ENCODE data around the gene MYRF. TPM values are rescaled to one million over a fixed set of nuclear protein-coding genes. Genes with fewer than 3 reads are reported as not detected.
A peak's percentile ranks its signal among the peaks of the same experiment; 100 is the strongest.

MYRF gene
- total and polyA plus RNA-seq, 2 of the 4 experiments (the other 2 are of a cell fraction), result 1.6 to 10.7 TPM

- no peak for TF ChIP-seq BHLHE40 (IDR thresholded peaks at IDR 0.05; ENCODE audit: low read depth, low read length)
Measured at GRCh38 chr11:61775606-61776554, 23.4 kb downstream of the MYRF start (continued).

- Histone ChIP-seq H2BK5ac (ENCODE audit: low read depth, low read length, poor library complexity, severe bottlenecking) (no peak overlapping the region), H4K8ac (ENCODE audit: low read depth in 2 of 2, low read length in 2 of 2) (no peak overlapping the region), H3K23ac (ENCODE audit: low read depth, low read length) (no peak overlapping the region), H4K20me1 (ENCODE audit: insufficient read depth, low read length) (no peaks in the 10 kb centered on the region), H2BK20ac (ENCODE audit: low read depth, low read length) (no peak overlapping the region), H2AK5ac (ENCODE audit: low read depth, low read length) (no peak overlapping the region), H3K4me1 (ENCODE audit: control insufficient read depth, insufficient read depth, low read length) (no peaks in the 10 kb centered on the region), H2AK9ac (replicated peaks; ENCODE audit: low read depth, low read length, poor library complexity) (no peak overlapping the region), H3K4me3 (ENCODE audit: insufficient read depth, low read depth, low read length) (no peak overlapping the region), H3K56ac (ENCODE audit: extremely low read depth, insufficient read depth, low read length) (no peak overlapping the region), H3K4ac (ENCODE audit: low read depth, low read length) (no peak overlapping the region), H3K18ac (ENCODE audit: low read depth, low read length) (no peak overlapping the region), H3K79me1 (ENCODE audit: low read depth in 1 of 2, low read length in 2 of 2) (no peaks in the 10 kb centered on the region), H3K36me3 (ENCODE audit: control insufficient read depth, insufficient read depth, low read length) (no peaks in the 10 kb centered on the region), H3K14ac (replicated peaks; ENCODE audit: low read depth, low read length) (no peak overlapping the region), H4K5ac (ENCODE audit: low read depth, low read length) (no peak overlapping the region), H3K27ac (ENCODE audit: insufficient read depth, low read length) (no peak overlapping the region), H3K4me2 (ENCODE audit: low read depth, low read length) (no peak overlapping the region), H3K9me3 (ENCODE audit: control insufficient read depth, insufficient read depth, low read length) (no peaks in the 10 kb centered on the region), H3K9ac (ENCODE audit: low read depth, low read length) (no peak overlapping the region), H2BK120ac (ENCODE audit: low read depth, low read length) (no peak overlapping the region), H2AFZ (replicated peaks; ENCODE audit: low read length, poor library complexity) (no peak overlapping the region), H2BK15ac (ENCODE audit: low read depth, low read length) (no peak overlapping the region), H3K27me3 (ENCODE audit: control insufficient read depth, insufficient read depth, low read length) (no peaks in the 10 kb centered on the region), H4K91ac (ENCODE audit: insufficient read depth, low read depth, low read length) (no peak overlapping the region), H3K9me1 (ENCODE audit: insufficient read depth, low read length) (no peaks in the 10 kb centered on the region)
- BruUV-seq (replicated peaks), result no TSS peak
- in situ Hi-C loops (cut with MboI; ENCODE audit: low sequenced_read_pairs), result no loop called here
- peak; percentile 91 for ATAC-seq (ENCODE audit: low read depth)
- DNase-seq, result peak; percentile 68
- ChIA-PET CTCF (no interaction called here), POLR2A (ENCODE audit: unreplicated experiment) (no interaction called here)
- dilution Hi-C loops (cut with HindIII; ENCODE audit: low sequenced_read_pairs, unreplicated experiment), result no loop called here
- 91% methylated on average over 5 of the region's 9 CpGs; no CpG with 5 or more reads in 1 of the 2 experiments for WGBS, 2 experiments (ENCODE audit: extremely low coverage in 2 of 2, insufficient read length in 1 of 2)
- intact Hi-C loops (cut with micrococcal nuclease), result loop anchor here (1.0 kb wide), 2 partner anchors 24 to 29 kb away; partner anchors contain the start of gene MYRF
- TF ChIP-seq POLR2A (IDR thresholded peaks at IDR 0.05; ENCODE audit: low read depth, low read length), result no peak
- peak; percentile 84 for TF ChIP-seq CTCF (conservative IDR thresholded peaks at IDR 0.05; ENCODE audit: low read depth, low read length)
- peak; percentile 79 for TF ChIP-seq RAD21 (IDR thresholded peaks at IDR 0.05; ENCODE audit: low read length)
- TF ChIP-seq MAFK (IDR thresholded peaks at IDR 0.05; ENCODE audit: low read depth, low read length), result no peak
- TF ChIP-seq CEBPB (IDR thresholded peaks at IDR 0.05; ENCODE audit: low read depth, low read length), result peak; percentile 52; the same call in 1 of the 2 replicates
- peak; percentile 81 for TF ChIP-seq SMC3 (IDR thresholded peaks at IDR 0.05; ENCODE audit: low read depth, low read length)
- TF ChIP-seq RCOR1 (IDR thresholded peaks at IDR 0.05; ENCODE audit: insufficient replicate concordance, low read length), result no peak
- peak; percentile 52 for TF ChIP-seq MAZ (IDR thresholded peaks at IDR 0.05; ENCODE audit: borderline replicate concordance, low read depth, low read length)
- TF ChIP-seq NFE2L2 (IDR thresholded peaks at IDR 0.05; ENCODE audit: low read depth, low read length), result no peak
- TF ChIP-seq FOS (IDR thresholded peaks at IDR 0.05; ENCODE audit: low read depth, low read length), result no peak
- TF ChIP-seq, protein P1, sequence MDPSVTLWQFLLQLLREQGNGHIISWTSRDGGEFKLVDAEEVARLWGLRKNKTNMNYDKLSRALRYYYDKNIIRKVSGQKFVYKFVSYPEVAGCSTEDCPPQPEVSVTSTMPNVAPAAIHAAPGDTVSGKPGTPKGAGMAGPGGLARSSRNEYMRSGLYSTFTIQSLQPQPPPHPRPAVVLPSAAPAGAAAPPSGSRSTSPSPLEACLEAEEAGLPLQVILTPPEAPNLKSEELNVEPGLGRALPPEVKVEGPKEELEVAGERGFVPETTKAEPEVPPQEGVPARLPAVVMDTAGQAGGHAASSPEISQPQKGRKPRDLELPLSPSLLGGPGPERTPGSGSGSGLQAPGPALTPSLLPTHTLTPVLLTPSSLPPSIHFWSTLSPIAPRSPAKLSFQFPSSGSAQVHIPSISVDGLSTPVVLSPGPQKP (IDR thresholded peaks at IDR 0.05; ENCODE audit: borderline replicate concordance, low read depth, low read length), result no peak
Measured at GRCh38 chr11:61776561-61777075, 24.2 kb downstream of the MYRF start.
